Small intestine (tissue), 7 donors: ENCODE results near the gene PTTG1IP. TPM values are rescaled to one million over a fixed set of nuclear protein-coding genes. Genes with fewer than 3 reads are reported as not detected.

Experiments used
- DNase-seq, 2 donors: peaks; one replicate each; pipeline versions ENCODE4 v3.0.0 to v3.0.0-alpha.2; 2013
- FAIRE-seq: peaks from 2 replicates; lab custom pipeline; 2012; peaks lifted over from hg19 to GRCh38; lab: Jason Lieb, UNC
- H3K27ac ChIP-seq, 3 donors: one replicate each; pipeline ENCODE4 v1.5.1; 2013; ENCODE audit warnings: low read length in 2 of 3, mild to moderate bottlenecking in 2 of 3, control low read depth in 1 of 3, inconsistent platforms in 1 of 3, low read depth in 1 of 3, moderate library complexity in 1 of 3
- H3K27me3 ChIP-seq, 3 donors: one replicate each; pipeline ENCODE4 v1.6.1; 2013; ENCODE audit warnings: low read length in 3 of 3, inconsistent platforms in 1 of 3; ENCODE audit not compliant: control insufficient read depth in 3 of 3, insufficient read depth in 3 of 3
- H3K36me3 ChIP-seq, 3 donors: one replicate each; pipeline ENCODE4 v1.6.1; 2013; ENCODE audit warnings: low read length in 3 of 3, inconsistent platforms in 1 of 3, low read depth in 1 of 3, mild to moderate bottlenecking in 1 of 3, moderate library complexity in 1 of 3; ENCODE audit not compliant: control insufficient read depth in 3 of 3, insufficient read depth in 2 of 3
- H3K4me1 ChIP-seq, 3 donors: one replicate each; pipeline ENCODE4 v1.6.1; 2013; ENCODE audit warnings: low read length in 2 of 3, inconsistent platforms in 1 of 3, low read depth in 1 of 3, mild to moderate bottlenecking in 1 of 3, moderate library complexity in 1 of 3; ENCODE audit not compliant: control insufficient read depth in 3 of 3, insufficient read depth in 2 of 3
- H3K4me3 ChIP-seq, 3 donors: one replicate each; pipeline ENCODE4 v1.5.1; 2013; ENCODE audit warnings: low read length in 3 of 3, control low read depth in 1 of 3, inconsistent platforms in 1 of 3, low read depth in 1 of 3, mild to moderate bottlenecking in 1 of 3, moderate library complexity in 1 of 3
- H3K9me3 ChIP-seq, 2 donors: one replicate each; pipeline ENCODE4 v1.6.1; 2013; ENCODE audit warnings: low read depth in 1 of 2, low read length in 1 of 2; ENCODE audit not compliant: control insufficient read depth in 2 of 2, insufficient read depth in 1 of 2
- WGBS, 3 donors: extraction: QIAGEN DNeasy Blood & Tissue Kit; methylation state at CpG; one replicate each; pipeline ENCODE4 v1.1.7; 2013; 5-methylcytosine and 5-hydroxymethylcytosine counted together
- polyA plus RNA-seq, 4 donors: library from polyadenylated mRNA; stranded (reverse) in 3 of 4; unstranded in 1 of 4; fragments of 200-250 nt in 3 of 4; fragments of 120-200 nt in 1 of 4; gene quantifications; one replicate each; pipeline versions ENCODE4 v1.2.1 to v1.2.3, GENCODE V29; 2013
- donor health status: healthy with polysubstance abuse.
- donor health status: control.
- donor health status: control.
- donor health status: Bipolar disorder and iron deficiency.
- donor health status: healthy.

The PTTG1IP gene
- polyA plus RNA-seq, 4 donors = 116 to 330 (median 128) TPM

- Histone ChIP-seq H3K27me3 (no peaks in the 10 kb centered on the region), H3K27ac (no peak overlapping the region), H3K9me3 (peaks cover 0 to 15% of the 10 kb centered on the region in 2 donors), H3K4me3 (no peak overlapping the region), H3K36me3 (no peaks in the 10 kb centered on the region), H3K4me1 (peaks cover 0 to under 1% (median 0%) of the 10 kb centered on the region in 3 donors)
- 38 to 43% (median 43%) methylated on average over 7 of the region's 7 CpGs for WGBS, 3 donors
- DNase-seq = no peak
- no peak for FAIRE-seq
Measured at GRCh38 chr21:44831227-44831860, 42.1 kb downstream of the PTTG1IP start.

GRCh38 chr21:44829507-44830092 is 43.9 kb downstream of the PTTG1IP start:
- H3K27ac ChIP-seq = no peak overlapping the region
- FAIRE-seq = no peak

GRCh38 chr21:44828362-44829056 is 45.0 kb downstream of the PTTG1IP start:
- H3K27ac ChIP-seq = no peak overlapping the region
- H3K9me3 ChIP-seq = peaks cover 0 to 15% of the 10 kb centered on the region in 2 donors
- no peaks in the 10 kb centered on the region for H3K4me1 ChIP-seq
- H3K27me3 ChIP-seq = no peaks in the 10 kb centered on the region
- no peak overlapping the region for H3K4me3 ChIP-seq
- 81 to 89% (median 87%) methylated on average over 4 of the region's 4 CpGs for WGBS, 3 donors
- H3K36me3 ChIP-seq = no peaks in the 10 kb centered on the region
- FAIRE-seq (no peak), DNase-seq (no peak)

More at GRCh38 chr21:44829507-44830092, 43.9 kb downstream of the PTTG1IP start:
- H3K27me3 ChIP-seq = no peaks in the 10 kb centered on the region
- no peaks in the 10 kb centered on the region for H3K4me1 ChIP-seq
- WGBS, 3 donors = 53 to 64% (median 60%) methylated on average over 2 of the region's 2 CpGs
- no peaks in the 10 kb centered on the region for H3K36me3 ChIP-seq
- H3K9me3 ChIP-seq = peaks cover 0 to 15% of the 10 kb centered on the region in 2 donors
- no peak overlapping the region for H3K4me3 ChIP-seq
- DNase-seq = no peak

GRCh38 chr21:44823179-44823660 is 50.3 kb downstream of the PTTG1IP start:
- Histone ChIP-seq H3K9me3 (peaks cover 0 to 46% of the 10 kb centered on the region in 2 donors), H3K36me3 (no peaks in the 10 kb centered on the region), H3K4me1 (no peaks in the 10 kb centered on the region), H3K27me3 (no peaks in the 10 kb centered on the region), H3K27ac (no peak overlapping the region), H3K4me3 (no peak overlapping the region)
- FAIRE-seq = no peak
- DNase-seq = no peak
- WGBS, 3 donors = 82 to 90% (median 89%) methylated on average over 1 of the region's 1 CpG

GRCh38 chr21:44822484-44823178 is 50.9 kb downstream of the PTTG1IP start:
- WGBS, 3 donors = 65 to 70% (median 66%) methylated on average over 5 of the region's 5 CpGs
- no peak for DNase-seq
- no peaks in the 10 kb centered on the region for H3K27me3 ChIP-seq

GRCh38 chr21:44820851-44821250 is 52.6 kb downstream of the PTTG1IP start:
- FAIRE-seq (no peak), DNase-seq (no peak)
- H3K4me1 ChIP-seq = peaks cover 5 to 8% (median 8%) of the 10 kb centered on the region in 3 donors
- H3K4me3 ChIP-seq = no peak overlapping the region
- no peak overlapping the region for H3K27ac ChIP-seq
- H3K9me3 ChIP-seq = peaks cover 0 to 41% of the 10 kb centered on the region in 2 donors
- no peaks in the 10 kb centered on the region for H3K27me3 ChIP-seq
- H3K36me3 ChIP-seq = peaks cover 0 to 4% (median 0%) of the 10 kb centered on the region in 3 donors
- WGBS, 3 donors = 72 to 82% (median 77%) methylated on average over 3 of the region's 3 CpGs

More at GRCh38 chr21:44822484-44823178, 50.9 kb downstream of the PTTG1IP start:
- H3K9me3 ChIP-seq = peaks cover 0 to 44% of the 10 kb centered on the region in 2 donors
- no peak overlapping the region for H3K27ac ChIP-seq
- H3K4me3 ChIP-seq = no peak overlapping the region
- FAIRE-seq = no peak
- H3K4me1 ChIP-seq = no peaks in the 10 kb centered on the region
- H3K36me3 ChIP-seq = no peaks in the 10 kb centered on the region

GRCh38 chr21:44819283-44820243 is 53.9 kb downstream of the PTTG1IP start:
- H3K27me3 ChIP-seq = no peaks in the 10 kb centered on the region
- H3K27ac ChIP-seq = no peak overlapping the region
- WGBS, 3 donors = 94 to 97% (median 96%) methylated on average over 33 of the region's 33 CpGs
- H3K4me3 ChIP-seq = no peak overlapping the region
- H3K9me3 ChIP-seq = peaks cover 0 to 41% of the 10 kb centered on the region in 2 donors
- H3K4me1 ChIP-seq = peaks cover 5 to 8% (median 8%) of the 10 kb centered on the region in 3 donors
- peaks cover 0 to 13% (median 0%) of the 10 kb centered on the region in 3 donors for H3K36me3 ChIP-seq
- DNase-seq (no peak), FAIRE-seq (no peak)
